Astrocyte (in vitro differentiated cells and primary cell): ENCODE data around the gene STK35.

ENCODE experiments used
- EZH2 ChIP-seq: IDR thresholded peaks from 2 replicates; pipeline ENCODE4 v1.6.1; 2012; ENCODE audit warnings: mild to moderate bottlenecking, low read length, inconsistent platforms; ENCODE audit not compliant: insufficient read depth
- TF ChIP-seq, protein P1 (sequence below): IDR thresholded peaks from 2 replicates; pipeline ENCODE4 v1.5.1; 2011; ENCODE audit warnings: low read depth, mild to moderate bottlenecking, inconsistent platforms, low read length, moderate library complexity; ENCODE audit not compliant: insufficient read depth

GRCh38 chr20:2176946-2177345 lies 75.3 kb downstream of the STK35 start:
- TF ChIP-seq, protein P1, sequence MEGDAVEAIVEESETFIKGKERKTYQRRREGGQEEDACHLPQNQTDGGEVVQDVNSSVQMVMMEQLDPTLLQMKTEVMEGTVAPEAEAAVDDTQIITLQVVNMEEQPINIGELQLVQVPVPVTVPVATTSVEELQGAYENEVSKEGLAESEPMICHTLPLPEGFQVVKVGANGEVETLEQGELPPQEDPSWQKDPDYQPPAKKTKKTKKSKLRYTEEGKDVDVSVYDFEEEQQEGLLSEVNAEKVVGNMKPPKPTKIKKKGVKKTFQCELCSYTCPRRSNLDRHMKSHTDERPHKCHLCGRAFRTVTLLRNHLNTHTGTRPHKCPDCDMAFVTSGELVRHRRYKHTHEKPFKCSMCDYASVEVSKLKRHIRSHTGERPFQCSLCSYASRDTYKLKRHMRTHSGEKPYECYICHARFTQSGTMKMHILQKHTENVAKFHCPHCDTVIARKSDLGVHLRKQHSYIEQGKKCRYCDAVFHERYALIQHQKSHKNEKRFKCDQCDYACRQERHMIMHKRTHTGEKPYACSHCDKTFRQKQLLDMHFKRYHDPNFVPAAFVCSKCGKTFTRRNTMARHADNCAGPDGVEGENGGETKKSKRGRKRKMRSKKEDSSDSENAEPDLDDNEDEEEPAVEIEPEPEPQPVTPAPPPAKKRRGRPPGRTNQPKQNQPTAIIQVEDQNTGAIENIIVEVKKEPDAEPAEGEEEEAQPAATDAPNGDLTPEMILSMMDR = no peak
- no peak for TF ChIP-seq EZH2
